Measurements from ENCODE around the gene MAT1A.
"Not testable (repeated sequence)": the region's sequence is repeated elsewhere in the genome, so short reads cannot be mapped to it uniquely, and the experiment has no call there.

MAT1A gene

DNA sequence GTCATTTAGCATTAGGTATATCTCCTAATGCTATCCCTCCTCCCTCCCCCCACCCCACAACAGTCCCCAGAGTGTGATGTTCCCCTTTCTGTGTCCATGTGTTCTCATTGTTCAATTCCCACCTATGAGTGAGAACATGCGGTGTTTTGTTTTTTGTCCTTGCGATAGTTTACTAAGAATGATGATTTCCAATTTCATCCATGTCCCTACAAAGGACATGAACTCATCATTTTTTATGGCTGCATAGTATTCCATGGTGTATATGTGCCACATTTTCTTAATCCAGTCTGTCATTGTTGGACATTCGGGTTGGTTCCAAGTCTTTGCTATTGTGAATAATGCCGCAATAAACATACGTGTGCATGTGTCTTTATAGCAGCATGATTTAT, 66.4 kb downstream of the MAT1A start:
- not testable (repeated sequence) for DNase-seq (ENCODE audit: low read depth)
